GM12878 (cell line): ENCODE data around the gene CRYGN. TPM values are rescaled to one million over a fixed set of nuclear protein-coding genes. Genes with fewer than 3 reads are reported as not detected.

Experiments
- ATAC-seq: fragments of 200-7000 bp; cut with Tn5 transposase; 3 replicates; pipeline ENCODE4 v1.9.1; 2020; ENCODE audit warnings: mild to moderate bottlenecking, moderate library complexity
- BruUV-seq: library from RNA; stranded (reverse); fragments of 400-500 nt; replicated peaks from 2 replicates; lab custom pipeline; 2021; lab: Mats Ljungman, UMichigan
- CTCF ChIA-PET: fragments of 300-600 bp; sonication (Branson Sonifier 250); formaldehyde crosslinking; extraction: SDS; loops from one replicate; lab custom pipeline; 2021; ENCODE audit warnings: inconsistent platforms; lab: Yijun Ruan, JAX
- POLR2A ChIA-PET: fragments of 350-600 bp; formaldehyde crosslinking; extraction: SDS; loops from one replicate; lab custom pipeline; 2021; ENCODE audit warnings: inconsistent platforms; lab: Charles Lee
- RAD21 ChIA-PET: fragments of 300-600 bp; sonication (Branson Sonifier 250); formaldehyde crosslinking; loops from one replicate; lab custom pipeline; 2023; ENCODE audit warnings: antibody characterized with exemption; ENCODE audit not compliant: unreplicated experiment; lab: Charles Lee
- SMC1A ChIA-PET: fragments of 300-600 bp; sonication (Branson Sonifier 250); formaldehyde crosslinking; loops from one replicate; lab custom pipeline; 2023; ENCODE audit not compliant: unreplicated experiment, uncharacterized antibody; lab: Charles Lee
- DNase-seq: peaks from one replicate; pipeline ENCODE4 v3.0.0-alpha.2; 2011; ENCODE audit warnings: low read depth, low spot score
- FAIRE-seq: peaks from 3 replicates; lab custom pipeline; 2011; peaks lifted over from hg19 to GRCh38; lab: Jason Lieb, UNC
- H2AFZ ChIP-seq: 2 replicates; pipeline ENCODE4 v1.6.0; 2011; ENCODE audit warnings: low read depth, low read length, control low read depth; ENCODE audit not compliant: control insufficient read depth
- H3K27ac ChIP-seq: 2 replicates; pipeline ENCODE4 v1.5.1; 2011; ENCODE audit warnings: control low read depth; ENCODE audit not compliant: control insufficient read depth, insufficient read depth
- H3K27me3 ChIP-seq, 2 experiments: replicated peaks in 1 of 2; 2 replicates each; pipeline versions ENCODE4 v1.6.0 to v1.6.1; 2011; ENCODE audit warnings: low read length in 1 of 2; ENCODE audit not compliant: control insufficient read depth in 2 of 2, insufficient read depth in 2 of 2
- H3K36me3 ChIP-seq, 2 experiments: 2 replicates each; pipeline ENCODE4 v1.5.1; 2011; ENCODE audit warnings: low read length in 1 of 2; ENCODE audit not compliant: control insufficient read depth in 2 of 2, insufficient read depth in 2 of 2
- H3K4me1 ChIP-seq: 2 replicates; pipeline ENCODE4 v1.6.1; 2011; ENCODE audit warnings: mild to moderate bottlenecking, low read length, moderate library complexity, mixed read lengths; ENCODE audit not compliant: control insufficient read depth, insufficient read depth
- H3K4me2 ChIP-seq: 2 replicates; pipeline ENCODE4 v1.6.0; 2011; ENCODE audit warnings: control low read depth; ENCODE audit not compliant: control insufficient read depth, insufficient read depth
- H3K4me3 ChIP-seq: fragments of 200-600 bp; sonication (generic); 2 replicates; pipeline ENCODE4 v1.5.1; 2016
- H3K79me2 ChIP-seq: 2 replicates; pipeline ENCODE4 v1.6.0; 2011; ENCODE audit warnings: low read length; ENCODE audit not compliant: control insufficient read depth, insufficient read depth
- H3K9ac ChIP-seq: 2 replicates; pipeline ENCODE4 v1.8.0; 2011; ENCODE audit warnings: low read length, control low read depth, mixed read lengths; ENCODE audit not compliant: control insufficient read depth, insufficient read depth
- H3K9me3 ChIP-seq: replicated peaks from 3 replicates; pipeline ENCODE4 v1.5.1; 2011; ENCODE audit warnings: mild to moderate bottlenecking, low read length; ENCODE audit not compliant: control insufficient read depth, insufficient read depth
- H4K20me1 ChIP-seq: 2 replicates; pipeline ENCODE4 v1.6.0; 2011; ENCODE audit not compliant: control insufficient read depth, insufficient read depth
- CEBPZ ChIP-seq: fragments of 150-350 bp; IDR thresholded peaks from 2 replicates; pipeline ENCODE4 v1.6.1; 2016; ENCODE audit warnings: low read depth, low read length
- CREM ChIP-seq: IDR thresholded peaks from 2 replicates; pipeline ENCODE4 v1.6.1; 2014; ENCODE audit warnings: antibody characterized with exemption, low read depth
- E2F4 ChIP-seq: IDR thresholded peaks from 2 replicates; pipeline ENCODE4 v1.6.1; 2012; ENCODE audit warnings: low read depth, low read length, improper control_type of control experiment
- IKZF2 ChIP-seq, 2 experiments: fragments of 450-650 bp; IDR thresholded peaks; 2 replicates each; pipeline ENCODE4 v1.6.1; 2017; ENCODE audit warnings: mild to moderate bottlenecking in 2 of 2, moderate library complexity in 2 of 2
- PBX3 ChIP-seq: IDR thresholded peaks from 2 replicates; pipeline ENCODE4 v1.6.1; 2011; ENCODE audit warnings: mild to moderate bottlenecking, low read depth, low read length, moderate library complexity; ENCODE audit not compliant: insufficient replicate concordance
- TCF7 ChIP-seq: IDR thresholded peaks from 2 replicates; pipeline ENCODE4 v1.6.1; 2014; ENCODE audit warnings: antibody characterized with exemption, borderline replicate concordance
- USF2 ChIP-seq: IDR thresholded peaks from 2 replicates; pipeline ENCODE4 v1.6.1; 2011; ENCODE audit warnings: low read depth, low read length, improper control_type of control experiment, borderline replicate concordance
- WGBS: methylation state at CpG from one replicate; pipeline ENCODE4 v1.1.6; 2016; ENCODE audit warnings: low lambda C conversion rate; ENCODE audit not compliant: insufficient replicate concordance, insufficient coverage; ENCODE audit errors: missing lambda C conversion rate; 5-methylcytosine and 5-hydroxymethylcytosine counted together
- in situ Hi-C: fragments of 300-500 bp; cut with MboI; formaldehyde crosslinking; loops from 9 replicates; pipeline ENCODE4 v1.14.3; 2018; ENCODE audit warnings: mixed read lengths
- intact Hi-C: fragments of 100-400 bp; cut with micrococcal nuclease; formaldehyde crosslinking; loops from one replicate; pipeline ENCODE4 v1.14.2; 2022; ENCODE audit not compliant: unreplicated experiment
- polyA plus RNA-seq, 11 experiments: library from polyadenylated mRNA; depleted of rRNA in 4 of 11; unstranded in 6 of 11; stranded (reverse) in 5 of 11; fragments of >200 nt; fragmentation: Nextera tagmentation in 4 of 11; fragmentation: Illumina TruSeq in 1 of 11; extraction: Ambion mirVana in 4 of 11; extraction: Trizol in 1 of 11; gene quantifications; 1 replicate in 1 of 11; 2 replicates in 10 of 11; pipeline versions ENCODE4 v1.2.1 to v1.2.3, GENCODE V29; 2011 to 2016; ENCODE audit warnings: inconsistent platforms in 2 of 11, missing spikeins in 2 of 11, low read depth in 1 of 11
- total RNA-seq, 4 experiments: library from RNA; depleted of rRNA in 3 of 4; stranded (reverse); fragments of >200 nt in 3 of 4; fragmentation: Illumina TruSeq in 1 of 4; extraction: Trizol in 1 of 4; gene quantifications; 2 replicates each; pipeline versions ENCODE4 v1.2.1 to v1.2.3, GENCODE V29; 2013 to 2021

The CRYGN gene
- total and polyA plus RNA-seq, 10 of the 15 experiments (the other 5 are each of a cell fraction or from before 2014, with no cell fraction given) = not detected

GRCh38 chr7:151389096-151389767 is 50.7 kb downstream of the CRYGN start:
- BruUV-seq = no TSS peak
- TF ChIP-seq PBX3 = no peak
- TF ChIP-seq USF2 = no peak
- no peak for TF ChIP-seq TCF7
- no peak for TF ChIP-seq IKZF2 (IDR thresholded peaks at IDR 0.05)
- no peak for TF ChIP-seq CEBPZ
- TF ChIP-seq CREM = no peak
- TF ChIP-seq E2F4 = no peak
- no peaks in the 10 kb centered on the region; the same call in 2 of the 3 replicates for H3K9me3 ChIP-seq
- H3K36me3 ChIP-seq = no peaks in the 10 kb centered on the region
- FAIRE-seq (no peak), DNase-seq (no peak), ATAC-seq (no peak)
- no peaks in the 10 kb centered on the region for H4K20me1 ChIP-seq
- POLR2A ChIA-PET = no interaction called here
- H3K4me3 ChIP-seq = no peak overlapping the region
- 57% methylated on average over 21 of the region's 21 CpGs for WGBS
- no peaks in the 10 kb centered on the region; a peak in 2 of 4 replicates for H3K27me3 ChIP-seq
- in situ Hi-C loops (no loop called here), intact Hi-C loops (no loop called here)
- no peaks in the 10 kb centered on the region for H3K79me2 ChIP-seq
- H3K9ac ChIP-seq = no peak overlapping the region
- no peaks in the 10 kb centered on the region for H3K4me1 ChIP-seq
- no peak overlapping the region for H2AFZ ChIP-seq
- CTCF ChIA-PET = no interaction called here
- no peak overlapping the region for H3K4me2 ChIP-seq
- H3K27ac ChIP-seq = no peak overlapping the region
- SMC1A ChIA-PET = no interaction called here
- RAD21 ChIA-PET = interaction anchor here (1.1 kb wide), 1 partner anchor 59 kb away, joined by 3 read pairs; no protein-coding TSS in a partner anchor
